Measurements from ENCODE around the gene ATP1A3.
A peak's percentile ranks its signal among the peaks of the same experiment; 100 is the strongest.

ATP1A3 gene

GRCh38 chr19:41987141-41987860, 6.7 kb downstream of the ATP1A3 start:
- no peak for DNase-seq (ENCODE audit: low read depth, low spot score)

- no peak for DNase-seq (ENCODE audit: low read depth, low spot score)
Measured at GRCh38 chr19:41984961-41985360, 9.1 kb downstream of the ATP1A3 start.

- DNase-seq (ENCODE audit: low read depth, low spot score), result no peak
Measured at GRCh38 chr19:41981724-41982123, 12.3 kb downstream of the ATP1A3 start.

GRCh38 chr19:41978470-41978869, 15.6 kb downstream of the ATP1A3 start:
- no peak for DNase-seq (ENCODE audit: low read depth, low spot score)

- no peak for DNase-seq (ENCODE audit: low read depth, low spot score)
Measured at GRCh38 chr19:41977916-41978315, 16.1 kb downstream of the ATP1A3 start.

GRCh38 chr19:41974652-41975051, 19.4 kb downstream of the ATP1A3 start:
- no peak for DNase-seq (ENCODE audit: low read depth, low spot score)

- DNase-seq (ENCODE audit: low read depth, low spot score), result no peak
Measured at GRCh38 chr19:41971363-41971762, 22.7 kb downstream of the ATP1A3 start.

- no peak for DNase-seq (ENCODE audit: low read depth, low spot score)
Measured at GRCh38 chr19:41969772-41970458, 24.1 kb downstream of the ATP1A3 start.

GRCh38 chr19:41968751-41969595, 25.1 kb downstream of the ATP1A3 start:
- no peak for DNase-seq (ENCODE audit: low read depth, low spot score)

- no peak for DNase-seq (ENCODE audit: low read depth, low spot score)
Measured at GRCh38 chr19:41967054-41967783, 26.8 kb downstream of the ATP1A3 start.

- DNase-seq (ENCODE audit: low read depth, low spot score), result no peak
Measured at GRCh38 chr19:41965106-41965505, 28.9 kb downstream of the ATP1A3 start.

- no peak for DNase-seq (ENCODE audit: low read depth, low spot score)
Measured at GRCh38 chr19:41960973-41961372, 33.1 kb downstream of the ATP1A3 start.

- peak; percentile 96 for DNase-seq (ENCODE audit: low read depth, low spot score)
Measured at GRCh38 chr19:41959056-41960053, 34.7 kb downstream of the ATP1A3 start, which contains the start of gene RABAC1. Gene RABAC1, minus strand, starts transcription at chr19:41959321. Its CDS starts 29 bp downstream, at chr19:41959292.

GRCh38 chr19:41958367-41959055, 35.5 kb downstream of the ATP1A3 start:
- DNase-seq (ENCODE audit: low read depth, low spot score), result peak; percentile 91

GRCh38 chr19:41957838-41958366, 36.1 kb downstream of the ATP1A3 start:
- DNase-seq (ENCODE audit: low read depth, low spot score), result peak; percentile 94

- DNase-seq (ENCODE audit: low read depth, low spot score), result no peak
Measured at GRCh38 chr19:41957161-41957837, 36.7 kb downstream of the ATP1A3 start.

GRCh38 chr19:41956621-41957020, 37.4 kb downstream of the ATP1A3 start:
- DNase-seq (ENCODE audit: low read depth, low spot score), result no peak

- no peak for DNase-seq (ENCODE audit: low read depth, low spot score)
Measured at GRCh38 chr19:41955521-41955920, 38.5 kb downstream of the ATP1A3 start.

GRCh38 chr19:41951686-41952172, 42.3 kb downstream of the ATP1A3 start:
- DNase-seq (ENCODE audit: low read depth, low spot score), result peak; percentile 81

Measured in astrocyte of the hippocampus (primary cell).